NCI-H524 (cell line): ENCODE measurements around the gene GGT1.
"Not testable (repeated sequence)": the region's sequence is repeated elsewhere in the genome, so short reads cannot be mapped to it uniquely, and the experiment has no call there.

Source experiments
- DNase-seq, 2 experiments: peaks; one replicate each; lab custom pipeline; 2025; lab: John Stamatoyannopoulos, UW

The GGT1 gene

DNA sequence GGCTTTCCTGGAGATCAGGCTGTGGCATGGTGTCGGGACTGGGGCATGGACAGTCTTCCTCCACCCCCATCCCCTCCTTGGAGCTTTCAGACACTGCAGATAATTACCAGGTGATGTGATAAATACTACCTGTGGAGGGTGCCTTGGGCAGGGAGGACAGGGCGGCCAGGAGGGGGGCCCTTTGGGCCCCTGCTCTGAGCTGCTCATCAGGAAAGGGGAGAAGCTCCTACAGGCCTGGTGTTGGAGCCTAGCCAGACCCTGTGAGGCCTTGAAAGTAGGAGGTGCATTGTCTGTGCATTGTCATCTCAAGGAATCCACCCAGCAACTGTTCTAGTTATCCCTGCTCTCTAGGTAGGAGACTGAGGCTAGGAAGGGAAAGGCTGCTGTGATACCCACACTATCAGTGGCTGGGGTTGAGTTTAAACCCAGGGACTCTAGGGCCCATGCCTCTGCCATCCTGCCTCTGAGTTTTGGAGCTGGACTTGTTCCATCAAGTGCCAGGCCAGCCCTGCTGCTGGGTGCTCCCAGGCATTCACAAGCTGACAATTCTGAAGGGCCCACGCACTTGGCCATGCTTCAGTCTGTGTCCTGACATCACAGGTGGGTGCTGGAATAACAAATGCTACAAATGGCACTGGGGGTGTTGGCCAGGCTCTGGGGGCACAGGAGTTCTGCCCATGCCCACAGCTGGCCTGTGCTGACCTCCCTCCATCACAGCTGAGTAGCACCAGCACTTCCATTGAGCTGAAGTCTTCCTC lies 2.9 kb upstream of the GGT1 start:
- DNase-seq: not testable (repeated sequence)

DNA sequence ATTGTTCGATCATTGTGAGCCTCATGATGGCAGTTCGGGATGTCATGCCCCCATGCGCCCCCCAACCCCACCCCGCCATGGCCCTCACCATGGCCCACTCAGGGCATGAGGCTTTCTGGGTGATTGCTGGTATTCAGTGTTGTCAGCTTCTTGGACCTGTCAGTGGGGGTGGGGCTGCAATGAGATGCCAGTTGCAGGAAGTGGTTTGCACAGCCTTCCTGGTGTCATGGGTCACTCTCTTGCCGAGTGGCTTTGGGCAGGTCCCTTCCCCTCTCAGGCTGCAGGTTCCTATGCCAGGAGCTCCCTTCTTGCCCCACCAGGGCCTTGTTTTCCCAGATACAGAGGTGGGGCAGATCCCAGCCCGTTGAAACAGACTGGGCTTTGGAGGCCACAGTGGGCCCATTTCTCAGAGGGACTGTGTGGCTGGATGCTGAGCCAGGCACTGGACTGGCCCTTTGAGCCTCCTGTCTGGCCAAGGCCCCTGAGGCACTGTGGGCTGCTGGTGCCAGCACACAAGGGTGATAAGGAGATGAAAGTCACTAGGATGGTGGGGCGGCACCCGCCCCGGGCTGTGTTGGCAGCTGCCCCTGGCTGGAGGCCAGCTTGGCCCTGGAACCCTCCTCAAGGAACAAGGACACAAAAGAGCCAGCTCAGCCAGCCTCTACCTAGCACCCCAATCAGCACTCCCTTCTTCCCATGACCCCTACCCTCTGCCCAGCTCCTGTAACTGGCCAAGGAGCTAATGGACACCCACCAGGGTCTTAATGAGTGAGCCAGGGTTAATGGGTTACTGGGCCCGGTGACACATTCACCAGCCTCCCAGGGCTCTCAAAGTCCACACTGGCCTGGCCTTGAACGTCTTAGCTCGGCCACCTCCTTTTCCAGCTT lies 1.5 kb upstream of the GGT1 start:
- no peak for DNase-seq

DNA sequence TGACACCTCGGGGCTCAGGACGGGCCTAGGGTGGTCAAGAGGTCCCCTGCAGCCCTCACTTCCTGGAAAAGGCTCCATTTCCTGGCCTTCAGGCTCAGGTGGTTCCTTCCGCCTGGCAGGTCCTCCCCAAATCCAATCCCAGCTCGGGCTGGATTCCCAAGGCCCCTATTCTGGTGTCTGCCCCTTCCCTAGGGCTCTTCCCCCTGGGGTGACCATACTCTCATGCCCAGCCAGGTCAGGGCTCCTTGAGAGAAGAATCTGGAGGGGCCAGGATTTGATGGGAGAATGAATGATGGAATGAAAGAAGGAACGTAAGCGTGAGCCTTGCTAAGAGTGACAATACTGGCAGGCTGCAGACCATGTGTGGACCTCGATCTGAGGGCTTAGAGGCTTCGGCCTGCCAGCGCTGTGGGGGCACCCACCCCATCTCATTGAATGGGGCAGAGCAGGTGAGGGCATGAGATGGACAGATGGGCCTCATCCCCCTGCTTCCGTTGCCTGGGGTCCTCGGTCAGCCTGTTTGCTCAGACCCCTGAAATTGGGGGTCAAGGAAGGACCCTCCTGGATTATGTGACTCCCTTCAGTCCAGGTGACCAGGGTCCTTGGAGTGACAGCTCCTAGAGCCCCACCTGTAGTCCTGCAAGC lies 766 bp upstream of the GGT1 start:
- DNase-seq: not testable (repeated sequence)

DNA sequence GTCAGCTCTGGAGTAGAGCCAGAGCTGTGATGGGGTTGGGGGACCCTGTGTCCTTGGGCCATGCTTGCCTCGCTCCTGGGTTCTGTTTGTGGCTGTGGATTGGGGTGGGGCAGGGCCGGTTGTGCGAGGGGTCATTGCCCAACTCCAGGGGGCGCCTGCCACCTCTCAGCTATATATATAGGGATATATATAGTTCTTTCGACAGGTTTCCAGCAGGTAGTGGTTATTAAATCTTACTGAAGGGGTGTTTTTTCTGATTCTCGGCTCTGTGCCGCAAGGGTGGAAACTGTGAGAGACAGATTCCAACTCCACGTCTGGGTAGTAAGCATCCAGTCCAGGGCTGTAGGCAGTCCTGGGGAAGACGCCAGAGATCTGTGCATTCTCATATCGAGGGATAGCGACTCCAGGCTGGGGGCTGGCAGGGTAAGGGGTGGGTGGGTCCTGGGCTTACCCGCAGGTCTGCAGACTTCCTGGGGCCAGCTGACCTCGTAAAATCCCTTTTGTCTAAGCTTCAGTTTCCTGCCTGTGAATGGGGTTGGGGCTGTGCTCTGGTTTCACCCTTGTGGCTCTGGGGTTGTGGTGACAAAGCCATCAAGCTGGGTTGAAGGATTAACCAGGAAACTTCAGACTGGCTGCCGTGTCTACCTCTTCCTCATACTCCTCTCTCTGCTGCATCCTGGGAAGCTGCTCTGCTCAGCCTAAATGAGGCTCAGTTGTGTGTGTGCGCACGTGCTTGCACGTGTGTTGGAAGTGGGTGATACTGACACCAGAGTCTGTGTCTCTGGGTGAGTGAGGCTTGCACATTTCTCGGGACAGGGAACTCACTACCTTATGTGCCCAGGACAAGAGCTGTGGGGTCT lies 1.0 kb downstream of the GGT1 start:
- not testable (repeated sequence) for DNase-seq

DNA sequence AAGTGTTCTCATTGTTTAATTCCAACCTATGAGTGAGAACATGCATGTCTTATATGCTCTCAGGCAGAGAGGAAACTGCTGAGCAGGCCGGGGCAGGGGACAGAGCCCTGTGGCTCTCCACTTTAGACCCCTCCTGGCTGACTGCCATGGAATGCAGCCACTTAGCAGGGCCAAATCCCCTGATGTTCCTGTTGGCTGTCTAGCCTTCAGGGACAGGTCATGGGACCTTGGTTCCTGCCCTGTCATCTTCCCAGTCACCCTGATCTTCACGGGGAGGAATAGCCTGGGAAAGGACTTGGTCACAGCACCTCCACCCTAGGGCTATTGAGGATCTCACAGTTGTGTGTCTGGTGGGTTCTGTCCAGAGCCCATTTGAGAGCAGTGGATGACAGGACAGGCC lies 3.3 kb downstream of the GGT1 start:
- DNase-seq: not testable (repeated sequence)

DNA sequence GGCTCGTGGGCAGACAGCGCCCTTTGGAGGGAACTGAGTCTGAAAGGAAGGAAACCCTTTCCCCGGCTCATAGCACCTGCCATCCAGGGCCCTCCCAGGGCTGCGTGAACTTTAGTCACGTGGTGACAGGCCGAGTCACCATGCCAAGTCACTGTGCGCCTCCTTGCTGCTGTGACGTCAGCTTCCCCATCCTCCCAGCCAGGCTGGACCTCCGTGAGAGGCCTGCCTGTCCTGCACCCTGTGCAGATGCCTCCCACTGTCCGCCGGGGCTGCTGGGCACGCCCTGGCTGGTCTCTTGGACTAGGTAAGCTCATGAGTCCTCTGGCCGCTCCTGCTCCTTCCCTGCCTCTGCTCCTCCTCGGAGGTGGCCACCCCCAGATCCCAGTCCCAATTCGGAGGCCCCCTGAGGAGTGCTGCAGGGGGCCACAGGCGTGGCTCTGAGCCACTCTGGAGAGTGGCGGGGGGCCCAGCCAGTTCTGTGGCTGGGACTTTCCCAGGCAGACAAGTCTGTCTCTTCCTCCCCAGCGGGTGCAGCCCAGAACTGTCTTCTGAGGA lies 4.5 kb downstream of the GGT1 start:
- DNase-seq: not testable (repeated sequence)

DNA sequence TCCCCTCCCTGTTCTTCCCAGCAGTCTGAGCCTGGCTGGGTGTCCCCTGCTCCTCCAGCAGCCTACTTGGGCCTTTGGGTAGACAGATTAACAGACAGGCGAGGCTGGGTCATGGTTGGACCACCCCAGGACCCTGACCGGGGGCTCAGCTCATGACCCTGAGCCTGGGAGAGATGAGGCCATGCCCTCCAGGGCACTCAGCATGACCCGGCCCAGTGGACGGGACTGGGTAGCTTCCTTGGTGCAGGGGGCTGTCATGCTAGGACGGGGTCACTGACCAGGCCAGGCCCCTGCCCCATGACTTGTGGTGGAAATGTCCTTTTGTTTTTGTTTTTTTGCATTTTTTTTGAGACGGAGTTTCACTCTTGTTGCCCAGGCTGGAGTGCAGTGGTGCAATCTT lies 5.3 kb downstream of the GGT1 start:
- DNase-seq: not testable (repeated sequence)

DNA sequence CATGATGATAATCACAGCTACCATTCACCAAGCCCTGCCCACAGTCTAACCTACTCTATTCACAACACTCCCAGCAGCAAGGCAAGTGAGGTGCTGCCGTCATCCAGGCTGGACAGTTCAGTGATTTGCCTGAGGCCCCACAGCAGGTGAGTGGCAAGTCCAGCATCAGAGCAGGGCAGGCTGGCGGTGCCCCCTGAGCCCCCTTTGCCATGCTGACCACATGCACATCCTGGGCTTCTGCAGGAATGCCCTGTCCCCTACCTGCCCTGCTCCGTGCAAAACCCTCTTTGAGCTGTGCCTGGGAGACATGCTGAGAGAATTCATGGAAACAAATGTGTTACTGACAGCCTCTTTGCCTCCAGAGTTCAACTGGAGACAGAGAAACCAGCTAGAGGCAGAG lies 6.9 kb downstream of the GGT1 start:
- DNase-seq: not testable (repeated sequence)

DNA sequence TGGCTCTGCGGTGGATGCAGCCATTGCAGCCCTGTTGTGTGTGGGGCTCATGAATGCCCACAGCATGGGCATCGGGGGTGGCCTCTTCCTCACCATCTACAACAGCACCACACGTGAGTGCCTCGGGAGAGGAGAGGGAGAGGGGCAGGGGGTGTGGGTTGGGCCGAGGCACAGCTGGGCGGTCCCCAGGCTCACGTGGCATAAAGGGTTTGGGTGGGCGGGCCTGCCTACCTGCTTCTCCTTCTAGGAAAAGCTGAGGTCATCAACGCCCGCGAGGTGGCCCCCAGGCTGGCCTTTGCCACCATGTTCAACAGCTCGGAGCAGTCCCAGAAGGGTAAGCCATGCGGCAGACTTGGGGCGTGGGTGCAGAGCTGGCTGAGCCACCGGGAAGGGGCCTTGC lies 11.8 kb downstream of the GGT1 start:
- not testable (repeated sequence) for DNase-seq

DNA sequence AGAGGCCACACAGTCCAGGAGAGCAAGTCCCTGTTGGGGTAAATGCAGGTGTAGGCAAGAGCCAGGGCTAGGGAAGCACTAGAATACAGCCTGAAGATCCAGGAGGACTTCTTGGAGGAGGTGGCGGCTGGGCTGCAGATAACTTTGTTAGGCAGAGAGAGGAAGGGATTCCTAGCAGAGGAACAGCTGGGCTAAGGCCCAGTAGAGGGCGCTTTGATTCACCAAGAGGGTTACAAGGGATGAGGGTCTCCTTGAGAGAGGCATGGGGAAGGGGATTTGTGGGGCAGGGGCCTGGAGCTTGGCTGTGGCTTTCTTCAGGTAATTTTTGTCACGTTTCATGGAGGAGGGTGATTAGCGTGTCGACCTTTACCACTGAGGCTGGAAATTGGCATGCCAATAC lies 18.3 kb downstream of the GGT1 start:
- not testable (repeated sequence) for DNase-seq

DNA sequence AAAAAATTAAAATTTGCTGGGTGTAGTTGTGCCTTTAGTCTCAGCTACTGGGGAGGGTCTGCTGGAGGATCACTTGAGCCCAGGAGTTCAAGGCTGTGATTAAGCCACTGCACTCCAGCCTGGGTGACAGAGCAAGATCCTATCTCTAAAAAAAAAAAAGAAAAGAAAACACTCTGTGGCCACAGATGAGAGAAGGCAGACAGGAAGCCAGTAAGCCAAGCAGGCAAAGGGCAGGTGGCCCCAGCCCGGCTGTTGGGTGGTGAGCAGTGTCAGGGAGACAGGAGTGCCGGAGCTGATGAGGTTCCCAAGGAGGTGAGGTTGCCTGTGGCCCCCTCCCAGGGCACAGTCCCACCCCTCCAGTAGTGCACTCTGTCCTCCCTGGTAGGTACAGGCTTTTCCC lies 19.6 kb downstream of the GGT1 start:
- not testable (repeated sequence) for DNase-seq

DNA sequence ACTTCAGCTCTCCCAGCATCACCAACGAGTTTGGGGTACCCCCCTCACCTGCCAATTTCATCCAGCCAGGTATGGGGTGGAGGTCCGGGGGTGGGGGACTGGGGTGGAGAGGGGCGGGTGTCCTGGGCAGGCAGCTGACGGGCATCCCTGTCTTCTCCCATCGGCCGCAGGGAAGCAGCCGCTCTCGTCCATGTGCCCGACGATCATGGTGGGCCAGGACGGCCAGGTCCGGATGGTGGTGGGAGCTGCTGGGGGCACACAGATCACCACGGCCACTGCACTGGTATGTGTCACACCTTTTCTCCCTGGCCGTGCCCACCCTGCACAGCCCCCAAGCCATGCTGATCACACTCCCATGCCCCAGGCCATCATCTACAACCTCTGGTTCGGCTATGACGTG lies 24.9 kb downstream of the GGT1 start:
- DNase-seq: not testable (repeated sequence)

DNA sequence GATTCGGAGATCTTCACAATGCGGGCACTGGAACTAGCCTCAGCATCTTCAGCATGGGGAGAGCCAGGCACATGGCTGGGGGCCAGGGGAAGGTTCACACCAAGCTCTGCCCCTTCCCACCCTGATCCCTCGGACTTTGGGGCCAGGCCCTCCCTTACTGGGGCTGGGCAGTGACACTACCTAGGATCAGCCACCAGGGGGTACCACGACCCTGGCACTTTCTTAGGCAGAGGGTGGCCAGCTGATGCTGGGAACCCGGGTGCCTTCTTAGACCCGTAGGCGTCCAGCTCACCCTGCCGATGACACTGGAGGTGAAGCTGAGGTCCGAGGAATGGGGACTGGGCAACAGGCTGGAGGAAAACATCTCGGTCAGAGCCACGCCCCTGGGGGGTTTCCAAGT lies 26.1 kb downstream of the GGT1 start:
- DNase-seq: peak in 1 of 2 experiments; percentile 47

DNA sequence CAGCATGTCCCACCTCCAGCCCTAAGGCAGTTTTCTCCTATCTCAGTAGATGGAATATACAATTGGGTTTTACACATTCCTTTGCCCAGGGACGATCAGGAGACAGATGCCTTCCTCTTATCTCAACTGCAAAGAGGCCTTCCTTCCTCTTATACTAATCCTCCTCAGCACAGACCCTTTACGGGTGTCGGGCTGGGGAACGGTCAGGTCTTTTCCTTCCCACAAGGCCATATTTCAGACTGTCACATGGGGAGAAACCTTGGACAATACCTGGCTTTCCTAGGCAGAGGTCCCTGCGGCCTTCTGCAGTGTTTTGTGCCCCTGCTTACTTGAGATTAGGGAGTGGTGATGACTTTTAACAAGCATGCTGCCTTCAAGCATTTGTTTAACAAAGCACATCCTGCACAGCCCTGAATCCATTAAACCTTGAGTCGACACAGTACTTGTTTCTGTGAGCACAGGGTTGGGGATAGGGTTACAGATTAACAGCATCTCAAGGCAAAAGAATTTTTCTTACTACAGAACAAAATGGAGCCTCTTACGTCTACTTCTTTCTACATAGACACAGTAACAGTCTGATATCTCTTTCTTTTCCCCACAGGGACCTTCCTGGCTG lies 27.9 kb downstream of the GGT1 start:
- DNase-seq: peak in 1 of 2 experiments; percentile 60

DNA sequence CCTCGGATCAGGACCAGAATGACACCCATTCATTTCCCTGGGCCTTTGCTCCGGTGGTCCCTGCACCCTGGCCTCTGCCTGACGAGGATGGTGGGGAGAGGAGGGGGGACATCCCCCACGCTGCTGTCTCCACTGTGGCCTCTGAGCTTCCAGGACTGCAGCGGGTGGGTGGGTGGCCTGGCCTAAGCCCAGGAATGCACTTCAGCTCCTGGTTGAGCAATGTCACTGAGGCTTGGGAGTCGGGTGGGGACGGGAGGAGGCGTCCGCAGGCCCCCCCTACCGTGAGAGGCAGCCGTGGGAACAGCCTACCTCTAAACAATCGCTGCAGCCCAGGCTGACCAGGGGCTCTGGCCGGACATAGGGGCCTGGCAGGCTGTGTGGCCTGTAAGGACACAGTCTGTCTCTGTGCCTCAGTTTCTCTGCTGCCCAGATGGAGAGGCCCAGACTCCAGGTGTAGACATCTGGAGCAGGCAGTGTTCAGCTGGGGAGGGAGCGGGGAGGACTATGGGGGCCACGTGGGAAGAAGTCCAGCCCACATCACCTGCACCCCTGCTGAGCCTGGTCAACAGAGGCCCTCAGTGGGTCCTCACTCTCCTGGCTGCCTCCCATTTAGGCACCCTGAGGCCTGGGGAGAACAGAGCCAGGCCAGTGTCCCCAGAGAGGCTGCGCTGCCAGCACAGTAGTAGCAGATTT lies 28.6 kb downstream of the GGT1 start:
- DNase-seq: not testable (repeated sequence)

DNA sequence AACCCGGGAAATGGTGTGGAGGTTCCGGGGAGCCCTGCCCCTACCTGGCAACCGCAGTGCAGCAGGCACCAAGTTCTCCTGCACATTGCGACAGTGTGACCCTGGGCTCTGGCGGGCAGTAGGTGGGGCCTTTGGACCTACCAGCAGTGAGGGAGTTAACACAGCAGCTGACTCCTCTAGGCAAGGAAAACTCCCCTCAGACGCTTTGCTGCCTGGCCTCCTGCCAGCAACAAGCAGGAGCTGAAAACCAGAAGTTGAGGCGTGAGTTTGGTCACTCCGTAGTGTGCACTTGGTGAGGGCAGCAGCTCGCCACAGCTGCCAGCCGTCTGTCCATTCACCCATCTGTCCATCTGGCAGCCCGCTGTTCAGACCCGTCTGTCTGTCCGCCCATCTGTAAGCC lies 29.6 kb downstream of the GGT1 start:
- peak in 1 of 2 experiments; percentile 79 for DNase-seq

DNA sequence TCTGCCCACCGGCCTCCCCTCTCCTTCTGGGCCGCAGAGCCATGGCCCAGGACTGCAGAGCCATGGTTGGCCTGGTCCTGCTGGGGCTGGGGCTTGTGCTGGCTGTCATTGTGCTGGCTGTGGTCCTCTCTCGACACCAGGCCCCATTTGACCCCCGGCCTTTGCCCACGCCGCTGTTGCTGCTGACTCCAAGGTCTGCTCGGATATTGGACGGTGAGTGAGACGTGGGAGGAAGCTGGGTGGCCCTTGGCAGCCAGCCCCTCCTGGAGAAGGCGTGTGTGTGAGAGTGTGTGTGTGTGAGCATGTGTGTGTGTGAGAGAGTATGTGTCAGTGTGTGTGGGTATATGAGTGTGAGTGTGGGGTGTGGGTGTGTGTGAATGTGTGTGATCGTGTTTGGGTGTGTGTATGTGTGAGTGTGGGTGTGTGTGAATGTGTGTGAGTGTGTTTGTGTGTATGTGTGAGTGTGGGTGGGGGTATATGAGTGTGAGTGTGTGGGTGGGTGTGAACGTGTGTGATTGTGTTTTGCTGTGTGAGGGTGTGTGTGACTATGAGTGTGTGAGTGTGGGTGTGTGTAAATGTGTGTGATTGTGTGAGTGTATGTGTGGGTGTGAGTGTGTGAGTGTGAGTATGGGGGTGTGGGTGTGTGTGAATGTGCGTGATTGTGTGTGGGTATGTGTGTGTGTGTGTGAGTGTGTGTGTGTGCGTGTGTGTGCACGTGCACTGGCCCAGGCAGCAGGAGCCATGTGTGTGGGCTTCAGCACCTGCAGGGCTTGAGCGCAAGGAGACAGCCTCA lies 30.4 kb downstream of the GGT1 start:
- peak in 1 of 2 experiments; percentile 44 for DNase-seq

DNA sequence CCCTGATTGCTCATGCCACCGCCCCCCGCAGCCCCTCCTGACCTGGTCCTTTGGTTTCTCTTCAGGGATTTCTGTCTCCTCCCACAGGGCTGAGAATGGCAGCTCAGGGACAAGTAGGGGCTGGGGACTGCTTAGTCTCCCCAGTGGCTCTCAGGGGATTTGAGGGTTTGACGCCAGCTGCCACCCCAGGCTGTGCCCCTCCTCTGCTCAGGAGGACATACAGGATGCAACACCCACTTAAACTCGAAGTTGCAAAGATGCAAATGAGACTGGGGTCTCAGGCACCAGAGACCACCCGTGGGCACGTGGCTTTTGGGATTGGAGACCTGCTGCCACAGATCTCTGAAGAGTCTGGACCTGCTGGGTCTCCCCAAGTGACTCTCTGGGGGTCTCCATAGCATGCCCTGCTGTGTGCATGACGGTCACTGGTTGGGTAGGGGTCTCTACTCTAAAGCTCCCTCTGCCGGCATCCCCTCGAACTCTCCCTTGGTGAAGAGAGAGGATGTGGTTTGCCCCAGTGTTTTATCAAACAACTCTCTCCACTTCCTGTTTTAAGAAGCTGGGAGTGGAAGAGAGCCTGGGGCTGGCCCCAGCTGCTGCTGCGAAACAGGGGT lies 31.9 kb downstream of the GGT1 start:
- DNase-seq: peak; percentile 65 to 82

DNA sequence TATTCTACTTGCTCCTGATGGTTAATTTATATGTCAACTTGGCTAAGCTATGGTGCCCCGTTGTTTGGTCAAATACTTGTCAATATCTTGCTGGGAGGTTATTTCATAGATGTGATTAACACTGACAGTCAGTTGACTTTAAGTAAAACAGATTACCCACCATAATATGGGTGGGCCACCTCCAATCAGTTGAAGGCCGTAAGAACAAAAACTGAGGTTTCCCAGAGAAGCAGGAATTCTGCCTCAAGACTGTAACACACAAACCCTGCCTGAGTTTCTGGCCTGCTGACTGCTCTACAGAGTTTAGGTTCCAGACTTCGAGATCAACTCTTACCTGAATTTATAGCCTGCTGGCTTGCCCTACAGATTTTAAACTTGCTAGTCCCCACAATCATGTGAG lies 33.5 kb downstream of the GGT1 start:
- DNase-seq: not testable (repeated sequence)
